Erythroblast (primary cell): ENCODE measurements around the gene FCHSD2.
"Not testable (repeated sequence)": the region's sequence is repeated elsewhere in the genome, so short reads cannot be mapped to it uniquely, and the experiment has no call there.

Experiments used
- GATA1 ChIP-seq: IDR thresholded peaks from 2 replicates; pipeline ENCODE4 v1.6.1; 2011; ENCODE audit warnings: low read depth, mild to moderate bottlenecking, control low read depth, low read length, moderate library complexity
- POLR2A ChIP-seq: IDR thresholded peaks from 2 replicates; pipeline ENCODE4 v1.6.1; 2011; ENCODE audit warnings: mild to moderate bottlenecking, low read length

DNA sequence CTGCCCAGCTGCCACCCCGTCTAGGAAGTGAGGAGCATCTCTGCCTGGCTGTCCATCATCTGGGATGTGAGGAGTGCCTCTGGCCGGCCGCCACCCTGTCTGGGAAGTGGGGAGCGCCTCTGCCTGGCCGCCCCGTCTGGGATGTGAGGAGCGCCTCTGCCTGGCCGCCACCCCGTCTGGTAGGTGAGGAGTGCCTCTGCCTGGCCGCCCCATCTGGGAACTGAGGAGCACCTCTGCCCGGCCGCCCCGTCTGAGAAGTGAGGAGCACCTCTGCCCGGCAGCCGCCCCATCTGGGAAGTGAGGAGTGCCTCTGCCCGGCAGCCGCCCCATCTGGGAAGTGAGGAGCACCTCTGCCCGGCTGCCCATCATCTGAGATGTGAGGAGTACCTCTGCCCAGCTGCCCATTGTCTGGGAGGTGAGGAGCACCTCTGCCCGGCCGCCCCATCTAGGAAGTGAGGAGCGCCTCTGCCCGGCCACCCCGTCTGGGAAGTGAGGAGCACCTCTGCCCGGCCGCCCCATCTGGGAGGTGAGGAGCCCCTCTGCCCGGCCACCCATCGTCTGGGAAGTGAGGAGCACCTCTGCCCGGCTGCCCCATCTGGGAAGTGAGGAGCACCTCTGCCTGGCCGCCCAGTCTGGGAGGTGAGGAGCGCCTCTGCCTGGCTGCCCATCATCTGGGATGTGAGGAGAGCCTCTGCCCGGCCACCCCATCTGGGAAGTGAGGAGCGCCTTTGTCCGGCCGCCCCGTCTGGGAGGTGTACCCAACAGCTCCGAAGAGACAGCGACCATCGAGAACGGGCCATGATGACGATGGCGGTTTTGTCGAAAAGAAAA is 232.3 kb downstream of the FCHSD2 start:
- not testable (repeated sequence) for TF ChIP-seq POLR2A, GATA1
